CD4-positive, alpha-beta T cell treated with Interleukin-12 subunit alpha and Interleukin-12 subunit beta, for 1 hour (primary cell): ENCODE results near the gene STX5.
"Not testable (repeated sequence)": the region's sequence is repeated elsewhere in the genome, so short reads cannot be mapped to it uniquely, and the experiment has no call there.

Experiments used
- DNase-seq: peaks from one replicate; pipeline ENCODE4 v3.0.0-alpha.2; 2020

The STX5 gene

DNA sequence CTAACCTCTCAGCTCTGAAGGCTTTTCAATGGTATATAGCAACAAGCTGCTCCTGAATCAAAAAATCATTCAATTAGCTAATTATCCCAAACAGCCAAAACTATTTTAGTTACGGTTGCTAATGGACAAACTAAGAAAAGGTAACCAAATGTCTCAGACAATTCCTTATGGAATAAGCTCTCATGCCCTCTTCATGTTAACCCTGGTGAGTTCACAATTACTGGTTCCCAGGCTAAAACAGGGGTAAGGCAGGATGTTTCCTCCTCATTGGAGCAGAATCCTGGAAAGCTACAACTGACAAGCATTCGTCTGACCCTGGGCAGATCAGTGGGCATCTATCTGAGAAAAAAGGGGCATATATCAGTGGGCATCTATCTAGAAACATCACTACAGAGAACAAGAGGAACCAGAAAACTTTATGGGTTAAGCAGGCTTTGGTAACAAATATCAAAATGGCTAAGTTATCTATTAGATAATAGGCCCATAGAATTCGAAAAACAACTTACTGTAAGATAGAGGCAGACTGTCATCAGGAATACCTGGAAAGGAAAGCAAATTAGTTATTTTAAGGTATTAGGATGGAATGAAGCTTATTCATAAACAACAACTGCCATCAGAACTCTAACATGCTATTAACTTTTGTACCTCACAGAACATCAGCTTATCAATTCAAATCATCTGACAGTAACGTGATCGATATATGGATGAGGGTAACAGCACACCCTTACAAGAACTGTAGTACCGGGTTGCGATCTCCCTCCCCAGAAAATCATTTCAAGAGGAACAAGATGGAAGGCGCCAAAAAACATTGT, 22.4 kb upstream of the STX5 start:
- no peak for DNase-seq

DNA sequence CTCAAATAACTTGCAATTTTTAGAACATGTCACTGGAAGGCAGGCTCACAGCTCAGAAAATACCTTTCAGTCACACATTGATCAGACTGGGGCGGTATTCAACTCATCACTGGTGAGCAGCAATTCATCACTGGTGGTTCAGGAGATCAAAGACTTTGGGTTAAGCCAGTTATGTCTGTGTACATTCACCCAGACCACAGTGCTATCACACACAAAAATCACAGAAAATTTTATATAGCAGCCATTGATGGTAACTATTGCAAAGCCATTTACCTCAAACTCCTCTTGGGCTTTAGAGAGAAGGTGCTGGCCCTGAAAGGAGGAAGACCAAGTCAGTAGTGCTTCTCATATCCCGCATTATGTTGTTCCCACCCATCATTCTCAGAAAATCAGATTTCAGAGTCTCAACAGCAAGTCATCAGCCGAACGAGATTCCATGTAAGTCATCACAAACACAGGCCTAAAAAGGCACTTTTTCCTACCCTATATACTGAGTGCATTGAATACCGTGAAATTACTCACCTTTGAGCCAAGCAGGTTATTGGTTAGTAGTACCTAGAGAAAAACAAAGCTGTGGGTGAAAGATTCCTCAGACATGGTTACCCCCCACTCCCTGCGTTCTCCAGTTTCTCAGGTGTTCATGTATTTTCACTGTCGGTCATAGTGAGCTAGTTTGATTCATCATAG, 21.6 kb upstream of the STX5 start:
- DNase-seq = peak; percentile 68

DNA sequence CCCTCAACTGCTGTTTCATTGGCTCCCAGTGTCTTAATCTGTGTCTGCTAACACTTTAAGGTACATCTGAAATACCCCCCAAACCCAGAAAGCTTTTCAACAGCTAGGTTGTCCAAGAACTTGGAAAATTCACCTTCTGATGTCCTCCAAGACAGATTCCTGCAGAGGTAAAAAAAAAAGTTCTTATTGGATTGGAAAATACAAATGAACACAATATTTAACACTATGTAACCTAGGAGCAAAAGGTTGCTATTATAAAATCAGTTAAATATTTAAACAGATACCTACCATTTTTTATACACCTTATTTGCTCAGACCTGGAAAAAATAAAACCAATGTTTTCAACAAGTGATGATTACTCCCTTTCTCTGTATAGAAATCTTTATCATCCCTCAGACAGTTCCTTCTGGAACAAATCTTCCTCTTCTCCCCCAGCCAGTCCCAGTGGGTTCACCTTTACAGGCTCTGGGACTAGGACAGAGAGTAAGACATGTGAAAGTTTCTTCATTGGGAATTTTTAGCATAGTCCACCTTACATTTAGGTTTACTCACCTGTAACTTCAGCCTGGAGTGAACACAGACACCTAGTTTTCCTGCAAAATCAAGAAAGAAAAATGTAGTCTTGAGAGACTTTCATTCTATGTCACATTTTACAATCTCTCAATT, 20.8 kb upstream of the STX5 start:
- no peak for DNase-seq

DNA sequence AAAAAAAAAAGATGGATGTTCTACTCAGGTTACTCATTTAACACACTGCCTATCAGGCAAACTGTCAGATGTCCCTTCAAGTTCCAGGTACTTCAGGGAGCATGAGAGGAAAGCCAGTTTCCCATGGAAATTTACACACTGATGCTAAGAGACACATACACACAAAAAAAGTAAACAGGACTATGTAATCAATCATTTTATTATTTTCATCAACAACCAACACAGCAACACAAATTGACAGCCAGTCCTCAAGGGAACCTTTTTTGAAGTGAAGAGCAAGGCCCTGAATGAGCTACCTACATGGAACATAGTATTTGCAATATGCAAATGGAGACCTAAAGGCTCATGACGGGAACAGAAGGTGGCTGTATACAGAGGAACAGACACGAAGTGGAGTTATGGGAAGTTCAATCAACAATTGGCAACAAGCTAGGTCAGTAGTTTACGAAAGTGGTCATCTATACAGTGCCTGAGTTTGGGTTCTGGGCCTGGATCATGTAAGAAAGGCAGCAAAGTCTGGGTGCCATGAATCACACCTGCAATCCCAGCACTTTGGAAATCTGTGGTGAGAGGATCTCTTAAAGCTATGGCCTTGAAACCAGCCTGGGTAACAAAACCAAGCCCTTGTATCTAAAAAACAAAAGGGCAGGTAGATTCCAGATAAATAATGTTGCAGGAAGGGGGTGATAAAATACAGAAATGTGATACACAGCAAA, 20.1 kb upstream of the STX5 start:
- DNase-seq = no peak

DNA sequence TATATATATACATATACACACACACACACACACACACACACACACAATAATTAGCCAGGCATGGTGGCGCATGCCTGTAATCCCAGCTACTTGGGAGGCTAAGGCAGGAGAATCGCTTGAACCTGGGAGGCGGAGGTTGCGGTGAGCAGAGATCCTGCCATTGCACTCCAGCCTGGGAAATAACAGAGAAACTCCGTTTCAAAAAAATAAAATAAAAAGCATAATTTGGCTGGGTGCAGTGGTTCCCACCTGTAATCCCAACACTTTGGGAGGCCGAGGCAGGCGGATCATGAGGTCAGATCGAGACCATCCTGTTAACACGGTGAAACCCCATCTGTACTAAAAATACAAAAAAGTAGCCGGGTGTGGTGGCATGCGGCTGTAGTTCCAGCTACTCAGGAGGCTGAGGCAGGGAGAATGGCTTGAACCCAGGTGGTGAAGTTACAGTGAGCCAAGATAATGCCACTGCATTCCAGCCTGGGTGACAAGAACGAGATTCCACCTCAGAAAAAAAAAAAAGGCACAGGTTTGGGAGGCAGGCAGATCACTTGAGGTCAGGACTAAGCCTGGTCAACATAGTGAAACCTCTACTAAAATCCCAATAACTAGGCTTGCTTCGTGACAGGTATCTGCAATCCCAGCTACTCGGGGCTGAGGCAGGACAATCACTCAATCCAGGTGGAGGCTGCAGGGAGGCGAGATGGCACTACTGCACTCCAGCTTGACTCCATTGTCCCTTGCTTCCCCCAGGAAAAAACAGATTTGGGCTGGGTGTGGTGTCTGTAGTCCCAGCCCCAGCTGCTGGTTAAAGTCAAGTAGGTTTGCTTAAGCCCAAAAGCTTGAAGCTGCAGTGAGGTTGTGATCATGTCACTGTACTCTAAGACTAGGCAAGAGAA, 19.3 kb upstream of the STX5 start:
- DNase-seq = no peak

DNA sequence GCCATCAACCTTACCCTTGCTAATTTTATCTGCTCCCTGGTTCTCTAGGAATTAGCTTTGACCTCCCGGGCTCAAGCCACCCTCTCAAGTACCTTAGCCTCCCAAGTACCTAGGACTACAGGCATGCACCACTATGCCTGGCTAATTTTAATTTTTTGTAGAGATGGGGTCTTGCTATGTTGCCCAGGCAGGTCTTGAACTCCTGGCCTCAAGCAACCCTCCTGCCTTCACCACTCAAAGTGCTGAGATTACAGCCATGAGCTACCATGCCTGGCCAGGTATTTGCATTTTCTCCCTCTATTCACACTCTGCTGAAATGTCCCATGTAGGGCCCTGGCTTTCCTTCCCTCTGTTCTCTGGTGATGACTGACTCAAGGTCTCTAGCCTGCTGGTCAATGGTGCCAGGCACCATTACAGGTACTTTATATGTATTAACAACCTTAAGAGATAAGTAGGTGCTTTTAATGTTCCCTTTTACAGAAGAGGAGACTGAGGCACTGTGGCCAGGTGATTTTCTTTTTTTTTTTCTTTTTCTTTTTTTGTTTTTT, 16.0 kb upstream of the STX5 start:
- DNase-seq = no peak

DNA sequence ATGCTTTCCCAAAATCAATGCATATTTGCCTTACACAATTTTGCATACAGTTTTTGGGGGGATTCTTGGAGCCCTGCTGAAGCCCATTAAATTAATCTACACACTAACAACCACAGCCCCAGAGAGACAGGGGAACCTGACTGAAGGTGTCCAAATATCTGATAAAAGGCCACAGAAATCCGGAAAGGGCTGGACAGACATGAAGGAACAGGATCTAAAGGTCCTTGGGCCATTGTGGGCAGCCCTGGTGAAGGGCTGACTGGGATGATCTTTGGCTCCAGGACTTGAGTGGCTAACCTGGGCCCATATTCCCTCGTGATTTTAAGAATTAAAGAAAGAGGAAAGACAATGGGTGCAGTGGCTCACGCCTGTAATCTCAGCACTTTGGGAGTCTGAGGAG, 14.3 kb upstream of the STX5 start:
- DNase-seq = no peak

DNA sequence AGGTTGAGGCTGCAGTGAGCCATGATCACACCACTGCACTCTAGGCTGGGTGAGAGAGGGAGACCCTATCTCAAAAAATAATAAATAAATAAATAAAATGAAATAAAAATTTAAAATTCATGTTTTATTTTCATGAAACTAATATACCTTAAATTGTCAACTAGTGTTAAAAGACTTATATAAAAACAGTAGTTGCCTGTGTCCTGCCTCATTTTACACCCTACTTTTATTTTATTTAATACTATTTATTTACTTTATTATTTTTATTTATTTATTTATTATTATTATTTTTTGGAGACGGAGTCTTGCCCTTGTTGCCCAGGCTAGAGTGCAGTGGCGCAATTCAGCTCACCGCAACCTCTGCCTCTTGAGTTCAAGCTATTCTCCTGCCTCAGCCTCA, 12.3 kb upstream of the STX5 start:
- DNase-seq = no peak

DNA sequence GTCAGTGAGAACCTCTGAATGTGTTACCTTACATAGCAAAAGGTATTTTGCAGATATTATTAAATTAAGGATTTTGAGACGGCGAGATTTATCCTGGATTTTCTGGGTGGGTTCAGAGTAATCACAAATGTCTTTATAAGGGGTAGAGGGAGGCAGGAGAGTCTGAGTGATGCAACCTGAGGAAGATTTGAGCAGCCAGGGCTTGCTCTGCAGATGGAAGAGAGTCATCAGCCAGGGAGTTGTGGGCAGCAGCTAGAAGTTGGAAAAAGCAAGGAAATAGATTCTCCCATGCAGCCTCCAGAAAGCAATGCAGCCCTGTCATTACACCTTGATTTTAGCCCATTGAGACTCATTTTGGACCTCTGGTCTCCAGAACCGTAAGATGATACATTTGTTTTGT, 11.6 kb upstream of the STX5 start:
- no peak for DNase-seq

DNA sequence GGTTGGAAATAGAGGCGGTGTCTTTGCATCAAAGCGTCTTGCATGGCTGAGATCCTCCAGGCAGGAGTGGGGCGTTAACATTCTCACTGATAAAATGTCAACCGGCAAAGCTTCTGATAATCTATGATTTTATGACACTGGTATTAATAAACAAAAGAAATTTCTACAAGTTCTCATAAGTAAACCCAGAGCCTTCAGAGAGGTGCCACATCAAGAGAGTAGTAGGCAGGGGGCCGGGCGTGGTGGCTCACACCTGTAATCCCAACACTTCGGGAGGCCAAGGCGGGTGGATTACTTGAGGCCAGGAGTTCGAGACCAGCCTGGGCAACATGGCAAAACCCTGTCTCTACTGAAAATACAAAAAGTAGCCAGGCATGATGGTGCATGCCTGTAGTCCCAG, 11.0 kb upstream of the STX5 start:
- not testable (repeated sequence) for DNase-seq

DNA sequence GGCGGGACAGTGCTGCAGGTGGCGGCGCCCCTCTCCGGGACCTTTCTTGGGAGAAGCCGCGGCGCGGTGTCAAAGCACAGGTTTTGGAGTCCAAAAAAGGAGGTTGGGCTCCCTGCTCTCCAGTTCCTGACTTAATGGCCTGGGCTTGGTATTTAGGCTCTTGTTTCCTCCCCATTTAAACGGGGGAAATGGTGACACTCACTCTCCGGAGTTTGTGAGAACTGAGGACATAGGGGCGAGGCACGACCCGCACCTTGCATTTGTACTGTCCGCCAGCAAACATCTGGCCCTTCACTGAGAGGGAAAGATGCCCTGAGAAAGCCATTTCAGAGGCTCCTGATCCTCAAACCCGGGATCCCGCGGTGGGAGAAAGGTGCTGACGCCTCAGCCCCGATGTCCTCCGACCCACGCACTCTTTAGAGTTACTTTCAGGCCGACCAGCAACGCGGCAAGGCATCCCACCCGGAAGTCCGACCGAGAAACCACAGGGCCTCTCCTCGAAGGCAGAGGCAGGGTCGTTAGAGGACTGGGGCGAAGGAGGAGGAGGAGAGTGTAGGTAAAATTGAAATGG, 10.4 kb upstream of the STX5 start:
- peak; percentile 41 for DNase-seq

DNA sequence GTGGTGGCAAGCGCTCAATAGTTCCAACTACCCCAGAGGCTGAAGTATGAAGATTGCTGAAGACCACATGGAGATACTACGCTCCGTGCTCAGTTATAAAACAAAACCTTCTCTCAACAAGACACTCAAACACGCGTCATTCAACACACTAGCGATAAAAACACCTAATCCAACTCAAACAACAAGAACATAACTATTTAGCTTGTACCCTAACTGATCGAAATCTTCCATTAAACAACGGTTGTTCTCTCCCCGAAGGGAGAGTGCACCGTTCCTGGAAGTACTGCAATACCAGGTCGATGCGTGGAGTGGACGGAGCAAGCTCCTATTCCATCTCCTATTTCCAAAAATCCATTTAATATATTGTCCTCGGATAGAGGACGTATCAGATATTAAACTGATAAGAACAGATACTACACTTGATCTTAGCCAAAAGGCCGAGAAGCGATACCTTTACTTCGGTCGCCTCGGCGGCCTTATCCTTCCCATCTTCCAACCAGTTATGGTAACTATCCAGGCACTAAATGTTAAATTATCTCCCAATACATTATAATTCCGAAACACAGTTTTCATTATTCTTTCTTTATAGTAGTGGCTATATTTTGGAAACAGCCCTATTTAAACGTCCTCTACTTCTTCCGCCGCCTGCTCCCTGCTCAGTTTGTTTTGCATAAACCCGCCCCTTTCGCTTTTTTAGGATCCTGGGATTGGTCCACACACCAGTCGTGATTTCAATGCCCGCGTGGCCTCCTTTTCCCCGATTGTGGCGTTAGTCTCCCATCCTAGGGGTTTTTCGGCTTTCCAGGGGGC, 9.7 kb upstream of the STX5 start:
- DNase-seq = peak; percentile 92

DNA sequence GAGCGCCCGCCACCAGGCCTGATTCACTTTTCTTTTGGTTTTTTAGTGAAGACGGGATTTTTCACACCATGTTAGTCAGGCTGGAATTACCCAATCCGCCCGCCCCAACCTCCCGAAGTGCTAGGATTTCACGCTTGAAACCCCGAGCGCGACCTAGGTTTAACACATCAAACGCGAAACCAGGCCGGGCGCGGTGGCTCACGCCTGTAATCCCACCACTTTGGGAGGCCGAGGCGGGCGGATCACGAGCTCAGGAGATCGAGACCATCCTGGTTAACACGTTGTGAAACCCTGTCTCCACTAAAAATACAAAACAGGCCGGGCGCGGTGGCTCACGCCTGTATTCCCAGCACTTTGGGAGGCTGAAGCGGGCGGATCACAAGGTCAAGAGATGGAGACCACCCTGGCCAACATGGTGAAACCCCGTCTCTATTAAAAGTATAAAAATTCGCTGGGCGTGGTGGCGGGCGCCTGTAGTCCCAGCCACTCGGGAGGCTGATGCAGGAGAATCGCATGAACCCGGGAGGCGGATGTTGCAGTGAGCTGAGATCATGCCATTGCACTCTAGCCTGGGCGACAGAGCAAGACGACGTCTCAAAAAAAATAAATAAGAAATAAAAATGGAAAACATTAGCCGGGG, 9.0 kb upstream of the STX5 start:
- peak; percentile 87 for DNase-seq

DNA sequence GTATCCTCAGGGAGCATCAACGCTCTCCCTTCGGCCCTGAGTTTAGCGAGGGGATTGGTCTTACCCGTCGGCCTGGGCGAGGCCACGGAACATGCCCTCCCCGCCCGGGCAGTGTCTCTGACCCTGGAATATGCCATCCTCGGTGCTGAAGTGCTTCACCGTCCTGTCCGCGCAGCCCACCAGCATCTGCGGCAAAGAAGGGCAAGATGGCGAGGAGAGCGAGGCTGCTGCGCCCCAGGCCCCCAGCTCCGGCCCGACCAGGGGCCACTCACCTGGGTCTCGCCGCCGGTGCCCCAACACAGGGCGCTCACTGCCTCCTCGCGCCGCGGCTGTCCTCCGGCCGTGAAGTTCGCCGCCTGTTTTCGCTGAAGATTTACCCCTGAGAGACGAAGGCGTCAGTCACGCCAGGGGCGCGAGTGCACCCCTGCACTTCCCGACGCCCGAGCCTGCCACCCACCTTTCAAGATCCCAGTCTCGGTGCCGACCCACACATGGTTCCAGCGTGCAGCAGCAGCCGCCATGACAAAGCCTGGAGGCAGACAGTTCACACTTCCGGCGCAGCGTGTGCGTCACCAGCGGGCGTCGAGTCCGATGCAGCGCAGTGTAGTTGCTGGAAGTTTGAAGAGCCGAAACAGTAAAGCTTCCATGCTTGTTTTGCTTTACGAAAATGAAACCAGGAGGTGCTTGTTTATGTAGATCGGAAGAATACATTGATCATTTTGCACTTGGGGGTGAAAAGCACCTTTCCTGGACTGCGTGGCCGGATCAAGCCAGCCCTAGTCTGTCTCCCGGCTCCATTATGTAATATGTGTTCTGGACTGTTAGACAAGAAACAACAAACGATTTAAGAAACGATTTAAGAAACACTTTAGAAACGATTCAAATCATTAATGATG, 7.4 kb upstream of the STX5 start, which contains the start of gene WDR74:
Gene WDR74 (minus strand): TSS at position 541 of the 896 bp plus-strand sequence. CDS start 20 bp downstream, at position 521.
- peak; percentile 94 for DNase-seq

DNA sequence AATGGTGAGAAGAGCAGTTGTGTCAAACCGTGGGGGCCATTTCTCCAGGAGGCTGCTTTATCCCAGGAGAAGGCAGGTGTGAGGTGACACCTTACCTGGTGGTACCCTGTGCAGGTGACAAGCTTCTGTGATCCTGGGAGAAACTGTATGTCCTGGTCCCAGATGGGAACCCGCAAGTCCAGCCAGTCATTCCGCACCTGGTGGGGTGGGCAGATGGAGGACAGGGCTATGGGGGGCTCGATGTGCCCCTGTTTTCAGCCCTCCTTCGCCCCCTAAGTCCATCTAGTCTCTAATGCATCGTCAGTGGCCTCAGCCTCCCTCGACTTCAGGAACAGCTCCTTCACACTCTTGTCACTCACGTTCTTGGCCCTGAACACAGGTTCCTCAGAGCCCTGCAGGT, 3.5 kb upstream of the STX5 start:
- DNase-seq = no peak

DNA sequence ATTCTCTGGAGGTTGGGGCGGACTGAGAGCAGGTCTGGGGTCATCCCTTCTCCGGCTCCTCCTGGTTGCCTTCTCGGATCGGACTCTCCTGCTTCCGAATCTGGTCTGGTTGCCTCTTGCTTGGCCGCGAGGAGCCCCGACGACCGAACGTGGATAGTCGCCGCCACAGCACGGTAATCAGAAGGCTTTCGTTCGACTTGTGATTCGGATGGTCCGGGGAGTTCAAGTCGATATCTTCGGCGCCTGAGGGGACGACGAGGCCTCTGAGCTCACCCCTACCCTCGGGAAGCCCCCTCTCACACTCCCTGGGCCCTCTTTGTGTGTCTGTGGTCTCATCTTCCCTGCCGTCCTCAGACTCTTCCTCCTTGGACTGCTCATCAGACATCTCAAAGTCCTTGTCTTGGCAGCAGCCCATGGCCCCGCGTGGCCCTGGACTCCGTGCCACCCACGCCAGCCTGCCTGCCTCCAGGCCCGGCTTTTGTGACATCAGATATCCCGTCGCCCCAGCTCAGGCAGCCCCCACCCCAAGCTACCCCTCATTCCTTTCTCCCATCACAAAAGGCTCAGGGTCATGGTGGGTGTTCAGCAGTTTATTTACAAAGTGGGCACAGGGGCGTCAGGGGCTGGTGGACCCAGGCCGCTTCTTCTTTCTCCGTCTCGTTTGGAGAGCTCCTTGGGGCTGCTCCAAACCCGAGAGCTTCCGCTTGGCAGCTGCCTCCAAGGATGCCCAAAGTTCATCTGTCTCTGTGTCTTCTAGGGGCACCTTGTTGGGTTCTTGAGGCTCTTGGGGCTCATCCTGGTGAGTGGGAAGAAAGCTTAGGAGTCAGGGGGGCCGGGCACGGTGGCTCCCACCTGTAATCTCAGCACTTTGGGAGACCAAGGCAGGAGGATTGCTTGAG, 734 bp upstream of the STX5 start, which contains the start of gene TEX54:
Gene TEX54 (minus strand): TSS at position 506 of the 899 bp plus-strand sequence.
- DNase-seq = no peak

DNA sequence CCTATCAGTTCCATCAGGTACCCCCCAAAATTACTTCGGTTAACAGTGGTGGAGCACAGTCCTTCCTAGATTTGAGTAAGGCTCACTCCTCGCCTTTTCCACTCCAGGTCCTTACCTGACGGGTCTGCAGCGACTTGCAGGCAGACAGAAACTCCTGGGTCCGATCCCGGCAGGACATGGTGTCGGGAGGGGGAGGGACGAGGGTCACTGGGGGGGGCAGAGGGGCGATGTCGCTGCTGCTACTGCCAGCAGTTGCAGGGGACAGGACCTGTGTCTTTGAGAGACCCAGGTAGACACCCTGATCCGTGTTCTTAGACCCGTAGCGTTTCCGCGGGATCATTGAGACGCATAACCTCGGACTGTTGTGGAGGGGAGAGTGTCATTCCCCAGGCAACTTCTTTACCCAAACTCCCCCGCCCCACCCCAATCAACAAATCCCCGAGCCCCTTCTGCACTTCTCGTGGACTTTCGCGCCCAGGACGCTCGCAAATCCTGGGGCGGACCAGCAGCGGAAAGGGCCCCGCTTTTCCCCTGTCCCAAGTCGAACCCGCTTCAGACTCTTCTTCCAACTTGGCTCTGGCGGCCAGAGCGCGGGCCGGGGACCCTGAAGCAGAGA, 839 bp downstream of the STX5 start:
- DNase-seq = no peak
